Activated T-cell treated with anti-CD3 and anti-CD28 coated beads, Interleukin-2, amount 50 U/mL, for 72 hours (primary cell): ENCODE data around the gene ARL6. TPM values are rescaled to one million over a fixed set of nuclear protein-coding genes. Genes with fewer than 3 reads are reported as not detected.
"Not testable (repeated sequence)": the region's sequence is repeated elsewhere in the genome, so short reads cannot be mapped to it uniquely, and the experiment has no call there.

Source experiments
- ATAC-seq, 2 donors: fragments of 150-1000 bp; cut with Tn5 transposase; replicated peaks in 1 of 2; 2 replicates each; pipeline ENCODE4 v1.10.0; 2021; ENCODE audit warnings: moderate library complexity in 2 of 2, mild to moderate bottlenecking in 1 of 2
- DNase-seq, 2 donors: peaks; one replicate each; pipeline ENCODE4 v3.0.0; 2021 to 2022; ENCODE audit warnings: mixed read lengths in 1 of 2
- H3K27ac Mint-ChIP-seq: one replicate; pipeline ENCODE4 v1.8.0; 2022; ENCODE audit warnings: mild to moderate bottlenecking, moderate library complexity, mixed read lengths
- H3K27me3 Mint-ChIP-seq: one replicate; pipeline ENCODE4 v1.8.0; 2022; ENCODE audit warnings: low read depth, mixed read lengths
- H3K36me3 Mint-ChIP-seq, 2 donors: one replicate each; pipeline ENCODE4 v1.8.0; 2022; ENCODE audit warnings: mixed read lengths in 2 of 2, mild to moderate bottlenecking in 1 of 2; ENCODE audit not compliant: insufficient read depth in 2 of 2
- H3K4me1 Mint-ChIP-seq: one replicate; pipeline ENCODE4 v1.8.0; 2022; ENCODE audit warnings: low read depth, mixed read lengths
- H3K4me3 Mint-ChIP-seq, 2 donors: one replicate each; pipeline ENCODE4 v1.8.0; 2022; ENCODE audit warnings: mild to moderate bottlenecking in 2 of 2, mixed read lengths in 2 of 2, moderate library complexity in 2 of 2
- H3K9me3 Mint-ChIP-seq, 2 donors: one replicate each; pipeline ENCODE4 v1.8.0; 2022; ENCODE audit warnings: mixed read lengths in 2 of 2
- total RNA-seq, 2 donors: library from RNA; stranded (reverse); gene quantifications; one replicate each; pipeline ENCODE4 v1.2.3, GENCODE V29; 2022

The ARL6 gene
- total RNA-seq, 2 donors from 2014 or later = 1.3 to 2.8 TPM

DNA sequence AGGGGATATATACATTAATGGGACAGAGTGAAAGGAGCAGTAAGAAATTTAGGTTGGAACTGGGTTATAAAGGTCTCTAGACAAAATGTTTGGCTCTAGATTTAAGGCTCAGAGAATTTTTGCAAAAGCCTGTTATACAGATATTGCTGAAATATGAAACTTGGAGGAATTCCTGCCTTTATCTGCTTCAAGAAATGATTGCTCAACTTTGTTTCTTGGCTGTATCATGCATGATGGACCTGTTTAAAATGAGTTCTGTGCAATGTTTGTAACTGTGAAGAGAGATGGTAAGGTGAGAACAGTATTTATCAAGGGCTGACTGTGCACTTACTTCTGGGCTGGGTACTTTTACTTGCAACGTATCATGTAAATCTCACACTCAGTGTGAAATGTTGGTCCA lies 60.5 kb downstream of the ARL6 start:
- ATAC-seq = no peak
- Mint-ChIP-seq H3K4me3 (no peak overlapping the region), H3K27ac (no peak overlapping the region), H3K9me3 (no peaks in the 10 kb centered on the region), H3K4me1 (peaks cover 24% of the 10 kb centered on the region), H3K27me3 (peaks cover 29% of the 10 kb centered on the region), H3K36me3 (peaks cover 3 to 5% of the 10 kb centered on the region in 2 donors)
- no peak for DNase-seq

DNA sequence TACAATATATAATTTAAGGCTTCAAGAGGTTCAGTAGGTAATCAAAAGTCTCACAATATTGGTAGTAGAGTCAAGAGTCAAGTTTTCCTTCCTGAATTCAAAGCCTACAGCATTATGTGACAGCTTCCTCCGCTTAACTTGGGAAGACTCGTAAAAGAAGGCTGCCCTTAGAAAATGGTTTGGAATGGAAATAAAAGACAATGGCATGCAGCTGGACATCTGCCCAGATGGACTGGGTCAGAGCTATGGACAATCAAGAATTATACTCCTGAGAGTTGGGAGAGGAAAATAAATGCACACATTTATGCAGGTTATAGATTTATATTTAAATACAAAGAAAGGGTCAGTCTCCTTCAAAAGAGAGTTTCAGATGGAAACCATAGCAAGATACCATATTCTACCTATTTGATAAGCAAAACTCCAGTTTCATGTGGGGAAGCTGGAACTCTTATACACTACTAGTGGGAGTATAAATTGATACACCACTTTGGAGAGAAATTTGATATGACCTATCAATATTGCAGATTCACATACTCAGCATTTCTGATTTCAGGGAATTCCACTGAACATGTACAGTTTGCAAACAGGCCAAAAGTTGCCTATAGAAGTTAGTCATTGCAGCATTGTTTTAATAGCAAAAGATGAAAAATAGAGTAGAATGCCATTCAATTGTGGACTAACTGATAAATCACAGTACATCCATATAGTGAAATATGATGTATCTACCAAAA lies 63.3 kb downstream of the ARL6 start:
- no peak overlapping the region for H3K27ac Mint-ChIP-seq
- peaks cover 2 to 3% of the 10 kb centered on the region in 2 donors for H3K9me3 Mint-ChIP-seq
- peaks cover 2% of the 10 kb centered on the region in 2 donors for H3K36me3 Mint-ChIP-seq
- H3K4me3 Mint-ChIP-seq = no peak overlapping the region
- H3K4me1 Mint-ChIP-seq = peaks cover 7% of the 10 kb centered on the region
- H3K27me3 Mint-ChIP-seq = peaks cover 11% of the 10 kb centered on the region
- no peak for ATAC-seq
- no peak for DNase-seq

DNA sequence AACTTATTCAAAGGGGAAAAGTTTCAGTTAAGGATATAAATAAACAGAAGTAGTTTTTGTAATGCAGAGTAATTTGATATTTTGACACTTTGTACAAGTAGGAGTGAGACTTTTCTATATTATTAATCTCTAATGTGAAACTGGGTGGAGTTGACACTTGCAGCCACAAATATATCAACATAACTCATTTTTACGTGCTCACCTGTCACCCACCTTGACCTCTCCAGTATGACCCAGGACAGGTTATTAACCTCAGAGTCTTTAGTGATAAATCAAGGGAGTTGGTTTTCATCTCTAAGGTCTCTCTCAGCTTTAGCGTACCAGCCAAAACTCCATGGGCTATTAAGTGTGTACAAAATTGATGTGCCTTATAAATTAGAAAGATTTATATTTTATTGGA lies 64.6 kb downstream of the ARL6 start:
- no peak for ATAC-seq
- Mint-ChIP-seq H3K9me3 (peaks cover 3 to 6% of the 10 kb centered on the region in 2 donors), H3K4me1 (no peaks in the 10 kb centered on the region)

DNA sequence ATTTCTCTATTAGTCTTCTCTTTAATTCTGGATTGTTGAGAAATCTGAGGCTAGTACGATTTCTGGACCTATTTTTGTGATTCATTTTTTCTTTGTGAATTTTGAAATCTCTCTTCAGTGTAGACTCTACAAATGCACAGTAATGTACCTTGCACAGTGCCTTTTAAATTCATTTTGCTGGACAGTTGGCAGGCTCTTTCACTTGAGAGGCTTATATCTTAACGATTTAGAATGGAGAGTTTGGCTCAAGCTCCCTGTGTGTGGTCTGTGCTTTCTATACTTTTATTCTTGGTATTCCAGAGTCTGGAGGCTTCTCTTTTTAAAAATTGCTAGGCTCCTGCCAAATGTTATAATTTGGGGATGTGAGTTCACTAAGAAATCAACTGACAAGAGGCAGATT lies 66.1 kb downstream of the ARL6 start:
- H3K9me3 Mint-ChIP-seq = peaks cover 3 to 6% of the 10 kb centered on the region in 2 donors
- H3K27ac Mint-ChIP-seq = no peak overlapping the region
- no peak for ATAC-seq
- H3K27me3 Mint-ChIP-seq = no peaks in the 10 kb centered on the region
- H3K36me3 Mint-ChIP-seq = peaks cover 2% of the 10 kb centered on the region in 2 donors
- no peak for DNase-seq
- H3K4me3 Mint-ChIP-seq = no peak overlapping the region
- no peaks in the 10 kb centered on the region for H3K4me1 Mint-ChIP-seq

More for the DNA sequence above, 64.6 kb downstream of the ARL6 start:
- Mint-ChIP-seq H3K27ac (no peak overlapping the region), H3K36me3 (peaks cover 2% of the 10 kb centered on the region in 2 donors), H3K4me3 (no peak overlapping the region), H3K27me3 (no peaks in the 10 kb centered on the region)
- no peak for DNase-seq

DNA sequence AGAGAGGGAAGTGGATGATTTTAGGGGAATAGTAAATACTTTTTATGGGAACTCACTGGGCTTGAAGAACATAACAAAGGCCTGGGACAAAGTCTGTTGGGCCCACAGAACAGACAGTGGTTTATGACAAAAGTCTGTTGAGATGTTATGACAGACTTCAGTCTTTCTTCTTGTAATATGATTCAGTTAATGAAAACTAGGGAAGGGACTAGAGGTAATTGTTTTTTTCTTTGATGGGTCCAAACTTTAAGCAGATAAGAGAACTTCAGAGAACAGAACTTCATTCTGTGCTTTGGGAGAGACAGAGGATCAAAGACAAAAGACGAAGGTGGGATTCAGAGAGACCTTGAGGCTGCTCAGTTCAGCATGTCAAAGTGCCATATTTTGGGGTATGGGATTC lies 66.6 kb downstream of the ARL6 start:
- Mint-ChIP-seq H3K9me3 (peaks cover 3 to 6% of the 10 kb centered on the region in 2 donors), H3K4me1 (no peaks in the 10 kb centered on the region), H3K27ac (no peak overlapping the region), H3K36me3 (peaks cover 2% of the 10 kb centered on the region in 2 donors), H3K27me3 (no peaks in the 10 kb centered on the region), H3K4me3 (no peak overlapping the region)
- DNase-seq (no peak), ATAC-seq (no peak)

DNA sequence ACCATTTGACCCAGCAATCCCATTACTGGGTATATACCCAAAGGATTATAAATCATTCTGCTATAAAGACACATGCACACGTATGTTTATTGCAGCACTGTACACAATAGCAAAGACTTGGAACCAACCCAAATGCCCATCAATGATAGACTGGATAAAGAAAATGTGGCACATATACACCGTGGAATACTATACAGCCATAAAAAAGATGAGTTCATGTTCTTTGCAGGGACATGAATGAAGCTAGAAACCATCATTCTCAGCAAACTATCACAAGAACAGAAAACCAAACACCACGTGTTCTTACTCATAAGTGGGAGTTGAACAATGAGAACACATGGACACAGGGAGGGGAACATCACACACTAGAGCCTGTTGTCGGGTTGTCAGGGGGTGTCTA lies 68.6 kb downstream of the ARL6 start:
- not testable (repeated sequence) for H3K36me3 Mint-ChIP-seq, DNase-seq, H3K4me1 Mint-ChIP-seq, ATAC-seq, H3K9me3 Mint-ChIP-seq, H3K4me3 Mint-ChIP-seq, H3K27ac Mint-ChIP-seq, H3K27me3 Mint-ChIP-seq

DNA sequence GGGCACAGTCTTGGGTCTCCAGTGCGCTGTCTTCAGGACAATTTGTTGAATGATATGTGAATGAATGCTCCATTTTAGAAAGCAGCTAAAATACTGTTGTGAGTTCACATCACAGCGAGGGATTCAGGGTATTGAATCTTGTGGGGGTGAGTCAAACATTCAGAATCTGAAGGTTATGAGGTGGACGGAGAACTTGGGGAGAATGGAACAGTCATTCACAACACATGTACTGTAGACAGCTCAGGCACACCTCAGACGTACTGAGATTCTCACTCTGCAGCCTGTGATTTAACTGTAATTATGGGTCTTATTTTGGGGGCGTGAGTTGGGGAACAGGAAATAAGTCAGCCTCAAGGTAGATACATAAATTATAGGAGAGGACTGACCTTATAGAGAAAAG lies 71.2 kb downstream of the ARL6 start:
- Mint-ChIP-seq H3K4me3 (no peak overlapping the region), H3K4me1 (no peaks in the 10 kb centered on the region), H3K27ac (no peak overlapping the region), H3K36me3 (peaks cover 2% of the 10 kb centered on the region in 2 donors), H3K27me3 (no peaks in the 10 kb centered on the region), H3K9me3 (peaks cover 3 to 6% of the 10 kb centered on the region in 2 donors)
- peak in 1 of 2 donors; percentile 74 for ATAC-seq
- no peak for DNase-seq

DNA sequence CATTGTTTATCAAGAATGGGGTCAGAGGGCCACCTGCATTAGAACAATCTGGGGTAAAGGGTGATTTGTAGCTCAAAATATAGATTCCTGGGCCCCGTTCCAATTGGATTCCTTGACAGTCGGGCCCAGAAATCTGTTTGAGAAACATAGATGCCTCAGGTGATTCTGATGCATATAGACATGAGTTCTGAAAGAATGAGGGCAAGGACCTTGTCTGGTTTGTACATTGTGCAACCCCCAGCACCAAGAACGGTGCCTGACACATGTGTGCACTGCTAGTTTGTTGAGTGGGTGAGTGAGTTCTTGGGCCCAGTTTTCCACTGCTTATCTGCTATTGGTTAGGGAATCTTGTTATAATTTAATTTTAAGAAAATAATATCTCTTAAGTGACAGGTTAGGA lies 73.8 kb downstream of the ARL6 start:
- no peaks in the 10 kb centered on the region for H3K36me3 Mint-ChIP-seq
- H3K9me3 Mint-ChIP-seq = no peaks in the 10 kb centered on the region
- H3K27ac Mint-ChIP-seq = no peak overlapping the region
- no peak for ATAC-seq
- DNase-seq = no peak
- H3K27me3 Mint-ChIP-seq = no peaks in the 10 kb centered on the region
- no peak overlapping the region for H3K4me3 Mint-ChIP-seq
- H3K4me1 Mint-ChIP-seq = no peaks in the 10 kb centered on the region

DNA sequence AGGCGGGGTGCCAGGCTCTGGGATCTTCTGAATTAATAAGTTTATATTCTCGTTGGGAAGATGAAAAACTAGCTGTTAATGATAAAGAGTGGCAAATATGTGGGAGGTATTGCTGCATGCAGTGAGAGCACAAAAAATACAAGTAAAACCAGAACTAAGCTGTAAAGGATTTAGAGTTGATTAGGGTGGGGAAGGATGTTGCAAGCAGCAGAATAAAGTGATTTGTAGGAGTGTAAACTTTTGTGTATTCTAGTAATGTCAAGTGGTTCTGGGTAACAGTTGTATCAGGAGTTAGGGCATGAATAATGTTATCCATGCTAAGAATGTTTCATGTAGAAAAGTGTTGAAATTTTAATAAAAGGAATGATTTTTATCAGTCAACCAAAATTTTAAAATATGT lies 75.4 kb downstream of the ARL6 start:
- no peaks in the 10 kb centered on the region for H3K36me3 Mint-ChIP-seq
- no peaks in the 10 kb centered on the region for H3K4me1 Mint-ChIP-seq
- DNase-seq (no peak), ATAC-seq (no peak)
- no peaks in the 10 kb centered on the region for H3K27me3 Mint-ChIP-seq
- H3K9me3 Mint-ChIP-seq = no peaks in the 10 kb centered on the region
- no peak overlapping the region for H3K27ac Mint-ChIP-seq
- H3K4me3 Mint-ChIP-seq = no peak overlapping the region

DNA sequence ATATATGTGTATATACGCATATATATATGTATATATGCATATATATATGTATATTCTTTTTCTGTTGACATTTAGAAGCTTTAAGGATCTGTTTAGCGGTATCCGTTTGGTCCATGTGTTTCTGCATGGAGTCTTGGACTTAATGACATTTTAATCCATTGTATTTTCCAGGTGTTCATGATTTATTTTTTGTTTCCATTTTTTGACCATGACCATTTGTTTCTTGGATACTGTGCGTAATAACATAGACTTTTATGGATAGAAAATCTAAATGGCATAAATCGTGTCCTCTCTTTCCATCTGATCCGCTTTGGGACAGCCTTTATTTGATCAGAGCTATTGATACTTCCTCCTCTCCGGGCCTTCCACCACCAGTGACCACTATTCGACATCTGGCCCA lies 76.7 kb downstream of the ARL6 start:
- no peaks in the 10 kb centered on the region for H3K4me1 Mint-ChIP-seq
- no peak overlapping the region for H3K4me3 Mint-ChIP-seq
- no peak overlapping the region for H3K27ac Mint-ChIP-seq
- no peak for DNase-seq
- H3K9me3 Mint-ChIP-seq = no peaks in the 10 kb centered on the region
- no peaks in the 10 kb centered on the region for H3K36me3 Mint-ChIP-seq
- no peak for ATAC-seq
- H3K27me3 Mint-ChIP-seq = no peaks in the 10 kb centered on the region

DNA sequence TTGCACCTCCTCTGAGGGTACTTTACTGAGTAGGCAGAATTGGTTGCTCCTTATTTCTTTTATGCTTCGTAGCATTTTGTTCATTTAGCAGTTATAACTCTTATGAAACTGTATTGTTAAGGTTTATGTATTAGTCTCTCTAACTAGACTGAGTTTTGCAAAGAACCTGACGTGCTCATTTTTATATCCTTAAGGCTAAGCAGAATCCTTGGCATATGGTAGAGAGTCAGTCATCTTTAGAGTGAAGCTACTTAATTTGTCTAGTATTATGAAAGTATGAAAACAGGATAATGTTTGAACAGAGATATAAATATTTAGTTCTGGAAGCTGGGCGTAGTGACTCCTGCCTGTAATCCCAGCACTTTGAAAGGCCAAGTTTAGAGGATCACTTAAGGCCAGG lies 77.4 kb downstream of the ARL6 start:
- H3K27me3 Mint-ChIP-seq = no peaks in the 10 kb centered on the region
- no peaks in the 10 kb centered on the region for H3K9me3 Mint-ChIP-seq
- no peak overlapping the region for H3K27ac Mint-ChIP-seq

DNA sequence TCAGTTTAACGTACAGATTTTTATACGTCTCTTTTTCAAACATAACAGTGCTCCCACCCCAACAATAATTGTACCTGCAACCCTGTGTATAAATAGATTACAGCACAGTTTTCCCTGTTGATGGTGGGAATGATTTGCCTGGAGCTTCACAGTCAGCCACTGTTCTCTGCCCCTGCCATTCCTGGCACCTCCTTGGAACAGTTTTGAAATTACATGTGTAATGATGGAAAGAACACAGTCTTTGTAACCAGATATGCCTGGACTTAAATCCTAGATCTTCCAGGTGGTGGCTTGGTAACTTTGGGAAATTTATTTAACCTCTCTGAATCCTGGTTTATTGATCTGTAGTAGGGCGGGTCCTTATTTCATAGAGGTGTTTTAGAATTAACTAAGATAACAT lies 84.2 kb downstream of the ARL6 start:
- no peaks in the 10 kb centered on the region for H3K36me3 Mint-ChIP-seq
- no peak overlapping the region for H3K4me3 Mint-ChIP-seq
- H3K27me3 Mint-ChIP-seq = no peaks in the 10 kb centered on the region
- H3K27ac Mint-ChIP-seq = no peak overlapping the region
- peaks cover 2 to 5% of the 10 kb centered on the region in 2 donors for H3K9me3 Mint-ChIP-seq
- no peaks in the 10 kb centered on the region for H3K4me1 Mint-ChIP-seq
- ATAC-seq (no peak), DNase-seq (no peak)

More for the DNA sequence above, 77.4 kb downstream of the ARL6 start:
- Mint-ChIP-seq H3K4me1 (no peaks in the 10 kb centered on the region), H3K4me3 (no peak overlapping the region), H3K36me3 (no peaks in the 10 kb centered on the region)
- no peak for DNase-seq
- no peak for ATAC-seq
